GM21360 (cell line): ENCODE measurements around the gene STK32C.

Experiments used
- ATAC-seq: cut with Tn5 transposase; IDR thresholded peaks from one replicate; pipeline ENCODE4 v1.9.1; 2021; ENCODE audit warnings: mild to moderate bottlenecking, moderate library complexity; ENCODE audit not compliant: unreplicated experiment

Gene STK32C

GRCh38 chr10:132174237-132174636 is 133.5 kb downstream of the STK32C start:
- ATAC-seq: no peak

- no peak for ATAC-seq
These were observed 134.6 kb downstream of the STK32C start for GRCh38 chr10:132173185-132173584.

GRCh38 chr10:132172091-132173066 is 135.4 kb downstream of the STK32C start:
- ATAC-seq: no peak

GRCh38 chr10:132170561-132171361 is 137.0 kb downstream of the STK32C start:
- ATAC-seq: no peak

- no peak for ATAC-seq
These were observed 137.8 kb downstream of the STK32C start for GRCh38 chr10:132169766-132170560.

GRCh38 chr10:132169031-132169765 is 138.6 kb downstream of the STK32C start:
- ATAC-seq: no peak

GRCh38 chr10:132168571-132169030 is 139.1 kb downstream of the STK32C start:
- no peak for ATAC-seq

- no peak for ATAC-seq
These were observed 139.8 kb downstream of the STK32C start for GRCh38 chr10:132167976-132168375.

GRCh38 chr10:132167041-132167674 is 140.6 kb downstream of the STK32C start:
- ATAC-seq: no peak

- no peak for ATAC-seq
These were observed 141.4 kb downstream of the STK32C start for GRCh38 chr10:132166216-132166950.

- ATAC-seq: no peak
These were observed 142.3 kb downstream of the STK32C start for GRCh38 chr10:132165416-132165980.

GRCh38 chr10:132164761-132165278 is 142.9 kb downstream of the STK32C start:
- no peak for ATAC-seq

GRCh38 chr10:132163826-132164515 is 143.8 kb downstream of the STK32C start:
- ATAC-seq: no peak

- no peak for ATAC-seq
These were observed 144.4 kb downstream of the STK32C start for GRCh38 chr10:132163278-132163765.

- no peak for ATAC-seq
These were observed 145.0 kb downstream of the STK32C start for GRCh38 chr10:132162590-132163277.

- ATAC-seq: no peak
These were observed 145.7 kb downstream of the STK32C start for GRCh38 chr10:132162021-132162531.
